LNCAP (cell line): ENCODE data around the gene ACTL6B.

Experiments used
- TF ChIP-seq, protein P1 (sequence below): fragments of 450-650 bp; IDR thresholded peaks from 2 replicates; pipeline ENCODE4 v1.5.1; 2017; ENCODE audit warnings: mild to moderate bottlenecking

ACTL6B gene

DNA sequence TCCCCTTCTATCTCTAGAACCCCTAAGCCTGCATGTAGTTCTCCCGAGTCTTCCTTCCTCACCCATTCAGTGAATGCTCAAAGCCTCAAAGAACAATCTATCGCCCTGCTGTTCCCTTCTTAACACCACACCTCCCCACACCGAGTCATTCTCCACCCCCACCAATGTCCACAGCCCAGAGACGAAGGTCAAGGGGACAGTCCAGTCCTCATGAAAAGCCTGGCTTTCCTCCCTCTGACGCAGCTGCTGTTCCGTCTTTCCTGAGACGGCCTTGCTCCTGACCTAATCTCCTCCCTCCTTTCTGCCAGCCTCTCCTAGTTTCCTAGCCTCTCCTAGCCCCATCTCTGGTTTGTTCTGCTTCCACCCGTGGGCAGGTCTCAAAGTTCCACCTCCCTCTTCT, 34.7 kb downstream of the ACTL6B start:
- TF ChIP-seq, protein P1, sequence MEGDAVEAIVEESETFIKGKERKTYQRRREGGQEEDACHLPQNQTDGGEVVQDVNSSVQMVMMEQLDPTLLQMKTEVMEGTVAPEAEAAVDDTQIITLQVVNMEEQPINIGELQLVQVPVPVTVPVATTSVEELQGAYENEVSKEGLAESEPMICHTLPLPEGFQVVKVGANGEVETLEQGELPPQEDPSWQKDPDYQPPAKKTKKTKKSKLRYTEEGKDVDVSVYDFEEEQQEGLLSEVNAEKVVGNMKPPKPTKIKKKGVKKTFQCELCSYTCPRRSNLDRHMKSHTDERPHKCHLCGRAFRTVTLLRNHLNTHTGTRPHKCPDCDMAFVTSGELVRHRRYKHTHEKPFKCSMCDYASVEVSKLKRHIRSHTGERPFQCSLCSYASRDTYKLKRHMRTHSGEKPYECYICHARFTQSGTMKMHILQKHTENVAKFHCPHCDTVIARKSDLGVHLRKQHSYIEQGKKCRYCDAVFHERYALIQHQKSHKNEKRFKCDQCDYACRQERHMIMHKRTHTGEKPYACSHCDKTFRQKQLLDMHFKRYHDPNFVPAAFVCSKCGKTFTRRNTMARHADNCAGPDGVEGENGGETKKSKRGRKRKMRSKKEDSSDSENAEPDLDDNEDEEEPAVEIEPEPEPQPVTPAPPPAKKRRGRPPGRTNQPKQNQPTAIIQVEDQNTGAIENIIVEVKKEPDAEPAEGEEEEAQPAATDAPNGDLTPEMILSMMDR: no peak

DNA sequence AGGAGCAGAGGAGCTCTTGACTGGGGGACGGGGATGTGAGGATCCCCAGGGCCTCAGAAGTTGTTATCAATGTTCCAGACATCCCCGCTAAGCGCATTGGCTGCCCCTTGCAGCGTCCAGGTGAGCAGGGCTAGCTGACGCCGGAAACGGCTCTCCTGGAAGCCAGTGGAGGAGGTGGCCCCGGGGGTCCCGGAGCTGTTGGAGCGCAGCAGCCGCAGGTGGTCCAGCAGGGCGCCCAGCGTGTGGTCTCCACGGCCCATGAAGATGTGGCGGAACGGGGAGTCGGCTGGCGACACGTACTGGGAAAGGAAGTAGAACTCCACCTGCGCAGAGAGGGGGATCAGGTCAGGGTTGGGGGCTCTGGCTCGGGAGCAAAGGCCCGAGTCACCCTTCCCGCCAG, 35.4 kb downstream of the ACTL6B start:
- TF ChIP-seq, protein P1: no peak

DNA sequence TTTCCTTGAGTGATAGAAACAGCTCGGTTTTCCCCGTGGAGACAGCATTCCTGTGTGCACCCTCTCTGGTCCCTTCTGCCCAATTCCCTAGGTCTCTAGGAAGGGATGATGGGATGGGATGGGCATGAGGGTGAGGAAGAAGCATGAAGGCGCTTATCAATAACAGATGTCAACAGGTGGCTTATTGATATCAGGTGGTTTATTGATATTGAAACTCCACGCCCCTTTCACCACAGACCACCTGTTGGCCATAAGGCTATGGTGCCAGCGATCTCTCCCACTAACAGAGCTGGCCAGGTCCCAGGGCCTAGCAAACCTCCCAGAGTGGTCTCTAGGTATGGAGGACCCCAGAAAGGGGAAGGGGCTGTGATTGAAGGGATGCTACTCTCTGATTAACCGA, 36.0 kb downstream of the ACTL6B start:
- TF ChIP-seq, protein P1: no peak

DNA sequence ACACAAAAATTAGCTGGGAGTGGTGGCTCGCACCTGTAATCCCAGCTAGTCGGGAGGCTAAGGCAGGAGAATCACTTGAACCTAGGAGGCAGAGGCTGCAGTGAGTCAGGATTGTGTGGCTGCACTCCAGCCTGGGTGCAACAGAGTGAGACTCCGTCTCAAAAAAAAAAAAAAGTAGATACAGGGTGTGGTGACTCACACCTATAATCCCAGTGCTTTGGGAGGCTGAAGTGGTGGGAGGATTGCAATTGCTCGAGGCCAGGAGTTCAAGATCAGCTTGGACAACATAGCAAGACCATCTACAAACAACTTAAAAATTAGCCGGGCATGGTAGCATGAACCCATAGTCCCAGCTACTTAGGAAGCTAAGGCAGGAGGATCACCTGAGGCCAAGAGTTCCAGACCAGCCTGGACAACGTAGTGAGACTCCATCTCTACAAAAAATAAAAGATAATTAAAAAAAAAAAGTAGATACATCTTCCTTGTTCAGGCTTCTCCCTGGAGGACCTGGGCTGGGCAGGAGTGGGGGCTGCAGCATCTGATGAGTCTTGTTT, 41.9 kb downstream of the ACTL6B start:
- TF ChIP-seq, protein P1: no peak

DNA sequence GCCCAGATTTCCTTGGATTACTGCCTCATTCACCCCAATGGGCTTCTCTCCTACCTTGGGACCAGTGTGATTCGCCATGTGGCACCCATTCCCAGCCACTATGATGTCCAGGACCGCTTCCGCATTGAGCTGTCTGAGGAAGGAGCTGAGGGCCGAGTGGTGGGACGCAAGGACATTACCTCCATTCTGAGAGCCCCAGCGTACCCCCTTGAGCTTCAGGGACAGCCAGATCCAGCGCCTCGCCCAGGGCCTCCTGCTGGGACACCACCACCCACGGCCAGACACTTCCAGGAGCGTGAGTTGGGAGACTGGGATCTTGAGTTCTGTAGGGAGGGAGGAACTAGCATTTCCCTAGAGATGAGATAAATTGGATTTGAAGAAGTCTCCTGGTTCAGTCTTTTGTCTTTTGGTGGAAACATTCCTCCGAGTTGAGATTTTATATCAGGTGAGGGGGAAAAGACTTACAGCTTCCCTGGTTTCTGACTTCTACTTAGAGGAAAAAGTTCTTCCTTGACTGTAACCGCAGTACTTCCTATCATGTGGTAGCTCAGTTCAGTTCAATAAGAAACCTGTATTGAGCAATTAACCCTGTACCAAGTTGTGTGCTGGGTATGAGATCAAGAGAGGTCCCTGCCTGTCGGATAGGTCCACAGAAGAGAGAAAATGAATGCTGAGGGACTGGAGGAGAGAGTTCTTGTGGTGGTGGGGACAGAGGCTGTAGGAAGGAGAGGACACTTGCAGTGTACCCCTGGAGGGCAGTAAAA, 42.7 kb downstream of the ACTL6B start:
- TF ChIP-seq, protein P1: no peak

DNA sequence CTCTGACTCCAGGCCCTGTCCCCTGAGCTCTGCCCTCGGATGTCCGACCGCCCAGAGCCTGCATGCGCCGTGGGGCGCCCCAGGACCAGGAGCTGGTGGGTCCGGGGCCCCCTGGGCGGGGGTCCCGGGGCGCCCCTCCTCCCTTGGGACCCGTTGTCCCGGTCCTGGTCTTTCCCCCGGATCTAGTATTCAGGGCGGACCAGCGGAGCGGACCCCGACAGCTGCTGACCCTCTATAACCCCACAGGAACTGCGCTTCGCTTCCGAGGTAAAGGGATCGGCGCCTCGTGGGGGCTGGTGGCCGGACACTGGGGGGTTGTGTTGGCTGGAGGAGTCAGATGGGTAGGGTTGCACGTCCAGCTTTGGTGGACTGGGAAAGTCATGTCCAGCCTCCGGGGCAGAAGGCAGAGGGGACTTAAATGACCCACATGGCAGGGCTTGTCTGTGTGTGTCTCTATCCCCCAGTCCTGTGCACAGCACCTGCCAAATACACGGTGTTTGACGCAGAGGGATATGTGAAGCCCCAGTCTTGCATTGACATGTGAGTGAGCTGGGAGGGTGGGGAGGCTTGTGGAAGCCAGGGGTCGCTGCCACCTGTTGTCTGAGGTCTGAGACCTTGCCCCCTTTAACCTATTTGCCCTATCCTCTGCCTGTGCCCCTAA, 43.4 kb downstream of the ACTL6B start:
- TF ChIP-seq, protein P1: no peak

DNA sequence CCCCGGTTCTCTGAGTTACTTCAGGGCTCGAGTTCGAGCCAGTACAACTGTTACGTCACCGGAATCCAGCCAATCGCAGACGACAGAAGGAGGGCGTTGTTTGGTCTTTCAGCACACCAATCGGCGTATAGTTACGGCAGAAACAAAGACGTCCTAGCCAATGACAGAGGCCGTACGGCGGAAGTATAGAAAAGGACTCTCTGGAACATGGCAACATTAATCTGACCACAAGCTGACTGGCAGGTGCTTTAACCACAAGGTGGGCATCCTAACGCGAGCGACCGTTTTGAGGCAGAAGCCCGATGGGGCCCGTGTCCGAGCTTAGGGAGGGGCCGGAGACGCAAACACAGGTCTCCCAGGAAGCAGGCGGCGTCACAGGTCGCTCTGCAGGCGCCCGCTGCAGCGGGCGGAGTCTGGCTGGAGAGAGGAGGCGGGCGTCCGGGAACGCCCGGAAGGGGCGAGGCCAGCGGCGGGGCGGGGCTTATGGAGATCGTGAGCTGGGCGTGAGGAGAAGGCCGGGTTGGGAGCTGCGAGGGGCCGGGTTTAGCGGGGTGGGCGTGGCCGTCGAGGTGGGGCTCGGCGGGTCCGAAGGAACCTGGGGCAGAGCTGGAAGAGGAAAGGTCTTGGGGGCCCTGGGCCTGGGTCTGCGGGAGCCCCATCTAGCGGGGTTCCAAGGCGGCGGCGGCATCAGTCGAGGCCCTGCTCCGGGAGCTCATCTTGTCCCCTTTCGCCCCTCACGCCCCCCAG, 44.1 kb downstream of the ACTL6B start, which contains the start of gene MOSPD3:
Gene MOSPD3 (plus strand): TSS at position 558 of the 747 bp plus-strand sequence. CDS start 252 bp downstream, outside the sequence.
- TF ChIP-seq, protein P1: no peak
